Measurements from ENCODE around the gene MEF2C. TPM values are rescaled to one million over a fixed set of nuclear protein-coding genes. Genes with fewer than 3 reads are reported as not detected.

MEF2C gene
- total RNA-seq, 1 donor from 2014 or later: 42.0 TPM

GRCh38 chr5:88890070-88890781 lies 7.2 kb upstream of the MEF2C start:
- peaks cover 19% of the 10 kb centered on the region for H3K4me1 ChIP-seq
- ATAC-seq (no peak), DNase-seq (no peak)
- intact Hi-C loops (cut with DNase I): no loop called here
- H3K9me3 ChIP-seq: no peaks in the 10 kb centered on the region
- H3K27ac ChIP-seq: peak overlapping the region; percentile 81
- H3K4me3 ChIP-seq: peak overlapping the region; percentile 63
- no peak for TF ChIP-seq CTCF (IDR thresholded peaks at IDR 0.05)
- H3K36me3 ChIP-seq: no peaks in the 10 kb centered on the region
- no peaks in the 10 kb centered on the region for H3K27me3 ChIP-seq (ENCODE audit: low read depth)

GRCh38 chr5:88889189-88890069 lies 6.4 kb upstream of the MEF2C start:
- H3K27ac ChIP-seq: peak overlapping the region; percentile 81
- peak; percentile 77 for DNase-seq
- no peaks in the 10 kb centered on the region for H3K36me3 ChIP-seq
- no peaks in the 10 kb centered on the region for H3K9me3 ChIP-seq
- no peak for TF ChIP-seq CTCF (IDR thresholded peaks at IDR 0.05)
- peak overlapping the region; percentile 63 for H3K4me3 ChIP-seq
- peak; percentile 90 to 92 for ATAC-seq
- intact Hi-C loops (cut with DNase I): loop anchor here (5.0 kb wide), 1 partner anchor 157 kb away; no protein-coding TSS in a partner anchor
- H3K27me3 ChIP-seq (ENCODE audit: low read depth): no peaks in the 10 kb centered on the region
- H3K4me1 ChIP-seq: peaks cover 27% of the 10 kb centered on the region

GRCh38 chr5:88888848-88889188 lies 5.8 kb upstream of the MEF2C start:
- intact Hi-C loops (cut with DNase I): loop anchor here (5.0 kb wide), 1 partner anchor 157 kb away; no protein-coding TSS in a partner anchor
- Histone ChIP-seq H3K36me3 (no peaks in the 10 kb centered on the region), H3K27ac (peak overlapping the region; percentile 81), H3K27me3 (ENCODE audit: low read depth) (no peaks in the 10 kb centered on the region), H3K9me3 (no peaks in the 10 kb centered on the region), H3K4me1 (peaks cover 29% of the 10 kb centered on the region), H3K4me3 (peak overlapping the region; percentile 63)
- no peak for ATAC-seq
- TF ChIP-seq CTCF (IDR thresholded peaks at IDR 0.05): no peak
- DNase-seq: no peak

- Histone ChIP-seq H3K36me3 (no peaks in the 10 kb centered on the region), H3K4me3 (no peak overlapping the region), H3K9me3 (no peaks in the 10 kb centered on the region), H3K27ac (peak overlapping the region; percentile 81), H3K27me3 (ENCODE audit: low read depth) (no peaks in the 10 kb centered on the region), H3K4me1 (peaks cover 29% of the 10 kb centered on the region)
- no peak for TF ChIP-seq CTCF (IDR thresholded peaks at IDR 0.05)
- no peak for DNase-seq
- ATAC-seq: no peak
- intact Hi-C loops (cut with DNase I): loop anchor here (5.0 kb wide), 1 partner anchor 156 kb away; no protein-coding TSS in a partner anchor
These were observed 5.3 kb upstream of the MEF2C start for GRCh38 chr5:88888291-88888690.

- DNase-seq (no peak), ATAC-seq (no peak)
- Histone ChIP-seq H3K9me3 (no peaks in the 10 kb centered on the region), H3K4me1 (peaks cover 29% of the 10 kb centered on the region), H3K27ac (no peak overlapping the region), H3K27me3 (ENCODE audit: low read depth) (no peaks in the 10 kb centered on the region), H3K4me3 (no peak overlapping the region), H3K36me3 (no peaks in the 10 kb centered on the region)
- intact Hi-C loops (cut with DNase I): loop anchor here (5.0 kb wide), 1 partner anchor 155 kb away; no protein-coding TSS in a partner anchor
- TF ChIP-seq CTCF (IDR thresholded peaks at IDR 0.05): no peak
These were observed 4.4 kb upstream of the MEF2C start for GRCh38 chr5:88887342-88887741.

All from lower lobe of right lung (tissue), 2 donors.